ENCODE results near the gene THAP7. TPM values are rescaled to one million over a fixed set of nuclear protein-coding genes. Genes with fewer than 3 reads are reported as not detected.

Gene THAP7
- total and polyA plus RNA-seq, 11 donors: 15.3 to 39.0 (median 20.3) TPM

DNA sequence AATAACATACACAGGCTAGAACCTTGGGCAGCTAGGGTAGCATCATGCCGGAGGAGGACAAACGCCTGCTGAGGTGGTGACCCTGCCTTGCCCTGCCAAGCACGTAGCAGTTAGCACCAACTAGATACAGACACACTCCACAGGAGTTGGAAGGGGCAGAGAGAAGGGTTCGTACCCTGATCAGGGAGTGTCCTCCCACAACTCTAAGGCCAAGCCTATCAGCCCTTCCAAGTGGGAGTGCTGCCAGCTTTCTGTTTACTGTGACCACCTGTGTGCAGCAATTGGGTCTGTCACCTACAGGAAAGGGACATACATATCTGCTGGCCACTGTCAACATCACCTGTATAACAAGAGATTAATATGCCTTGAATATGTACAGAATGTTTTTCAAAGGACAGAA is 1.9 kb upstream of the THAP7 start:
- Histone ChIP-seq H3K27me3 (no peaks in the 10 kb centered on the region), H3K4me1 (peaks cover 3 to 36% (median 30%) of the 10 kb centered on the region in 12 donors), H3K36me3 (peaks cover 0 to 17% (median 15%) of the 10 kb centered on the region in 9 donors), H3K9me3 (no peaks in the 10 kb centered on the region), H3K27ac (peak overlapping the region in 2 of 12 donors; percentile 94 to 98), H3K4me3 (no peak overlapping the region)
- TF ChIP-seq POLR2A (IDR thresholded peaks at IDR 0.05) (no peak), CTCF (IDR thresholded peaks at IDR 0.05) (no peak)
- no peak for DNase-seq
- ATAC-seq: no peak
- WGBS, 4 donors: 79 to 89% (median 85%) methylated on average over 4 of the region's 4 CpGs
- intact Hi-C loops (cut with DNase I): loop anchor here in 3 of 10 donors (5.0 to 10.0 kb wide), 2 partner anchors 86 to 149 kb away; partner anchors contain the start of genes PI4KA (in 2 of the 3), SNAP29 (in 2 of the 3) and CRKL (in 1 of the 3)

GRCh38 chr22:21000987-21001600 is 824 bp downstream of the THAP7 start:
- Histone ChIP-seq H3K4me1 (peaks cover 3 to 36% (median 30%) of the 10 kb centered on the region in 12 donors), H3K4me3 (peak overlapping the region; percentile 61 to 94 (median 78)), H3K9me3 (no peaks in the 10 kb centered on the region), H3K27ac (peak overlapping the region; percentile 91 to 99 (median 98)), H3K27me3 (no peaks in the 10 kb centered on the region), H3K36me3 (peaks cover 0 to 43% (median 35%) of the 10 kb centered on the region in 9 donors)
- peak in 1 of 5 donors; percentile 3 for DNase-seq
- peak in 1 of 4 donors; percentile 9 for ATAC-seq
- WGBS, 4 donors: 2 to 4% (median 3%) methylated on average over 12 to 26 of the region's 26 CpGs
- TF ChIP-seq POLR2A (IDR thresholded peaks at IDR 0.05) (no peak), CTCF (IDR thresholded peaks at IDR 0.05) (no peak)
- intact Hi-C loops (cut with DNase I): loop anchor here in 3 of 10 donors (2.0 to 10.0 kb wide), 3 partner anchors 20 to 146 kb away; partner anchors contain the start of genes PI4KA (in 2 of the 3), SNAP29 (in 2 of the 3) and CRKL (in 1 of the 3)

- Histone ChIP-seq H3K36me3 (peaks cover 0 to 49% (median 42%) of the 10 kb centered on the region in 9 donors), H3K27me3 (no peaks in the 10 kb centered on the region), H3K4me1 (peaks cover 3 to 36% (median 30%) of the 10 kb centered on the region in 12 donors), H3K27ac (peak overlapping the region in 8 of 12 donors; percentile 91 to 99 (median 98)), H3K9me3 (no peaks in the 10 kb centered on the region), H3K4me3 (peak overlapping the region; percentile 61 to 94 (median 78))
- DNase-seq (peak in 1 of 5 donors; percentile 15), ATAC-seq (no peak)
- intact Hi-C loops (cut with DNase I): loop anchor here in 3 of 10 donors (2.0 to 10.0 kb wide), 3 partner anchors 20 to 146 kb away; partner anchors contain the start of genes PI4KA (in 2 of the 3), SNAP29 (in 2 of the 3) and CRKL (in 1 of the 3)
- TF ChIP-seq POLR2A (IDR thresholded peaks at IDR 0.05) (no peak), CTCF (IDR thresholded peaks at IDR 0.05) (no peak)
- 60 to 67% (median 63%) methylated on average over 13 to 22 of the region's 22 CpGs for WGBS, 4 donors
These were observed 1.5 kb downstream of the THAP7 start for GRCh38 chr22:21000207-21000986.
